Panc1 (cell line): Measurements from ENCODE around the gene TRPM5. TPM values are rescaled to one million over a fixed set of nuclear protein-coding genes. Genes with fewer than 3 reads are reported as not detected.

Experiments
- ATAC-seq: fragments of 200-7000 bp; cut with Tn5 transposase; 2 replicates; pipeline ENCODE4 v1.9.1; 2020; ENCODE audit warnings: mild to moderate bottlenecking, moderate library complexity
- BruUV-seq: library from RNA; stranded (reverse); fragments of 400-500 nt; replicated peaks from 2 replicates; lab custom pipeline; 2021; lab: Mats Ljungman, UMichigan
- CTCF ChIA-PET: fragments of 300-600 bp; sonication (Branson Sonifier 250); formaldehyde crosslinking; loops from one replicate; lab custom pipeline; 2022; ENCODE audit warnings: antibody characterized with exemption; lab: Charles Lee
- POLR2A ChIA-PET: fragments of 300-600 bp; sonication (Branson Sonifier 250); formaldehyde crosslinking; loops from one replicate; lab custom pipeline; 2022; ENCODE audit warnings: antibody characterized with exemption; lab: Charles Lee
- DNase-seq: peaks from one replicate; pipeline ENCODE4 v3.0.0-alpha.2; 2010; ENCODE audit warnings: low read depth, low spot score
- H3K27ac ChIP-seq: 2 replicates; pipeline ENCODE4 v1.5.1; 2011; ENCODE audit warnings: mild to moderate bottlenecking, low read length, inconsistent platforms
- H3K27me3 ChIP-seq: fragments of 200-500 bp; sonication (Bioruptor generic); 2 replicates; pipeline ENCODE4 v1.6.0; 2014; ENCODE audit warnings: low read length, inconsistent platforms; ENCODE audit not compliant: control insufficient read depth, insufficient read depth
- H3K36me3 ChIP-seq: fragments of 200-500 bp; sonication (Bioruptor generic); 2 replicates; pipeline ENCODE4 v1.5.1; 2014; ENCODE audit warnings: inconsistent platforms, mild to moderate bottlenecking, low read length, moderate library complexity; ENCODE audit not compliant: control insufficient read depth, insufficient read depth
- H3K4me1 ChIP-seq: 2 replicates; pipeline ENCODE4 v1.5.1; 2011; ENCODE audit warnings: inconsistent platforms, mild to moderate bottlenecking, low read length, moderate library complexity; ENCODE audit not compliant: control insufficient read depth, insufficient read depth
- H3K4me3 ChIP-seq, 2 experiments: 2 replicates each; pipeline ENCODE4 v1.5.1; 2011 to 2012; ENCODE audit warnings: low read depth in 2 of 2, low read length in 2 of 2, mild to moderate bottlenecking in 2 of 2, inconsistent platforms in 1 of 2, moderate library complexity in 1 of 2
- H3K9me3 ChIP-seq: fragments of 200-500 bp; sonication (Bioruptor generic); 2 replicates; pipeline ENCODE4 v1.5.1; 2014; ENCODE audit warnings: low read depth, mild to moderate bottlenecking, inconsistent platforms, low read length, moderate library complexity; ENCODE audit not compliant: control insufficient read depth, insufficient read depth
- CTCF ChIP-seq: fragments of 450-650 bp; IDR thresholded peaks from 2 replicates; pipeline ENCODE4 v1.5.1; 2017; ENCODE audit warnings: mild to moderate bottlenecking
- POLR2AphosphoS5 ChIP-seq: IDR thresholded peaks from 2 replicates; pipeline ENCODE4 v1.6.1; 2012; ENCODE audit warnings: mild to moderate bottlenecking, low read depth, low read length, moderate library complexity
- REST ChIP-seq, 2 experiments: IDR thresholded peaks; 2 replicates each; pipeline ENCODE4 v1.6.1; 2011 to 2012; ENCODE audit warnings: low read depth in 2 of 2, control low read depth in 1 of 2, low read length in 1 of 2, mild to moderate bottlenecking in 1 of 2, moderate library complexity in 1 of 2; ENCODE audit not compliant: insufficient read depth in 1 of 2
- SIN3A ChIP-seq: IDR thresholded peaks from 2 replicates; pipeline ENCODE4 v1.6.1; 2012; ENCODE audit warnings: low read depth, mild to moderate bottlenecking, low read length, moderate library complexity, borderline replicate concordance; ENCODE audit not compliant: insufficient read depth
- TCF7L2 ChIP-seq: IDR thresholded peaks from 2 replicates; pipeline ENCODE4 v1.6.1; 2011; ENCODE audit warnings: mild to moderate bottlenecking, low read depth, low read length, inconsistent platforms
- in situ Hi-C: cut with HindIII; loops from 2 replicates; pipeline ENCODE4 v1.10.0; 2016; ENCODE audit warnings: low sequenced_read_pairs, low pct_unique_long_range_greater_than_20kb
- intact Hi-C: fragments of 100-400 bp; cut with micrococcal nuclease; formaldehyde crosslinking; loops from one replicate; pipeline ENCODE4 v1.10.0; 2022; ENCODE audit not compliant: unreplicated experiment
- total RNA-seq: library from RNA; stranded (reverse); gene quantifications from one replicate; pipeline ENCODE4 v1.2.1, GENCODE V29; 2021; ENCODE audit not compliant: unreplicated experiment

TRPM5 gene
- total RNA-seq, 1 experiment from 2014 or later: 0.08 TPM

GRCh38 chr11:2460540-2461252, 16.4 kb upstream of the TRPM5 start:
- in situ Hi-C loops (no loop called here), intact Hi-C loops (no loop called here)
- H3K4me3 ChIP-seq: no peak overlapping the region
- TF ChIP-seq POLR2AphosphoS5 (no peak), CTCF (no peak), TCF7L2 (no peak), REST (IDR thresholded peaks at IDR 0.05; ENCODE audit: insufficient read depth in 1 of 2, low read depth in 2 of 2, low read length in 1 of 2) (no peak), SIN3A (no peak)
- no peaks in the 10 kb centered on the region for H3K9me3 ChIP-seq
- DNase-seq: no peak
- POLR2A ChIA-PET: no interaction called here
- no peak for ATAC-seq
- H3K4me1 ChIP-seq: no peaks in the 10 kb centered on the region
- CTCF ChIA-PET: no interaction called here
- no peaks in the 10 kb centered on the region; the same call in 1 of the 2 replicates for H3K27me3 ChIP-seq
- H3K36me3 ChIP-seq: no peaks in the 10 kb centered on the region
- BruUV-seq: no TSS peak
- no peak overlapping the region for H3K27ac ChIP-seq

- DNase-seq (no peak), ATAC-seq (no peak)
- intact Hi-C loops (no loop called here), in situ Hi-C loops (no loop called here)
- Histone ChIP-seq H3K4me1 (no peaks in the 10 kb centered on the region), H3K36me3 (no peaks in the 10 kb centered on the region), H3K27ac (no peak overlapping the region), H3K9me3 (no peaks in the 10 kb centered on the region), H3K27me3 (no peaks in the 10 kb centered on the region; the same call in 1 of the 2 replicates), H3K4me3 (no peak overlapping the region)
- POLR2A ChIA-PET: interaction anchor here (0.5 kb wide), 1 partner anchor 17 kb away, joined by 4 read pairs; no protein-coding TSS in a partner anchor
- CTCF ChIA-PET: interaction anchor here (0.7 kb wide), 1 partner anchor 734 kb away, joined by 3 read pairs; no protein-coding TSS in a partner anchor
- BruUV-seq: no TSS peak
- TF ChIP-seq TCF7L2: no peak
- no peak for TF ChIP-seq REST (IDR thresholded peaks at IDR 0.05; ENCODE audit: insufficient read depth in 1 of 2, low read depth in 2 of 2, low read length in 1 of 2)
These were observed 15.7 kb upstream of the TRPM5 start for GRCh38 chr11:2459796-2460531.
